ENCODE data around the gene ZNF747.

The ZNF747 gene

GRCh38 chr16:30565984-30566383 is 31.3 kb upstream of the ZNF747 start:
- no peak overlapping the region for H3K4me3 ChIP-seq (ENCODE audit: control insufficient read depth, low read depth, low read length)
- no peak for DNase-seq (ENCODE audit: low read depth)
- TF ChIP-seq CTCF (IDR thresholded peaks at IDR 0.05; ENCODE audit: control insufficient read depth, insufficient read depth, low read depth, low read length, missing control alignments): no peak

- no peak for DNase-seq (ENCODE audit: low read depth)
- H3K4me3 ChIP-seq (ENCODE audit: control insufficient read depth, low read depth, low read length): no peak overlapping the region
- no peak for TF ChIP-seq CTCF (IDR thresholded peaks at IDR 0.05; ENCODE audit: control insufficient read depth, insufficient read depth, low read depth, low read length, missing control alignments)
These were observed 30.9 kb upstream of the ZNF747 start for GRCh38 chr16:30565526-30565925.

- no peak for DNase-seq (ENCODE audit: low read depth)
- H3K4me3 ChIP-seq (ENCODE audit: control insufficient read depth, low read depth, low read length): no peak overlapping the region
- no peak for TF ChIP-seq CTCF (IDR thresholded peaks at IDR 0.05; ENCODE audit: control insufficient read depth, insufficient read depth, low read depth, low read length, missing control alignments)
These were observed 27.4 kb upstream of the ZNF747 start for GRCh38 chr16:30562021-30562420.

GRCh38 chr16:30561089-30561816 is 26.6 kb upstream of the ZNF747 start:
- DNase-seq (ENCODE audit: low read depth): no peak
- no peak for TF ChIP-seq CTCF (IDR thresholded peaks at IDR 0.05; ENCODE audit: control insufficient read depth, insufficient read depth, low read depth, low read length, missing control alignments)
- peak overlapping the region; percentile 11 for H3K4me3 ChIP-seq (ENCODE audit: control insufficient read depth, low read depth, low read length)

- TF ChIP-seq CTCF (IDR thresholded peaks at IDR 0.05; ENCODE audit: control insufficient read depth, insufficient read depth, low read depth, low read length, missing control alignments): no peak
- H3K4me3 ChIP-seq (ENCODE audit: control insufficient read depth, low read depth, low read length): no peak overlapping the region
- DNase-seq (ENCODE audit: low read depth): no peak
These were observed 25.0 kb upstream of the ZNF747 start for GRCh38 chr16:30559690-30560089.

- TF ChIP-seq CTCF (IDR thresholded peaks at IDR 0.05; ENCODE audit: control insufficient read depth, insufficient read depth, low read depth, low read length, missing control alignments): no peak
- H3K4me3 ChIP-seq (ENCODE audit: control insufficient read depth, low read depth, low read length): peak overlapping the region; percentile 15
These were observed 24.2 kb upstream of the ZNF747 start for GRCh38 chr16:30558789-30559377.

More at GRCh38 chr16:30558789-30559377, 24.2 kb upstream of the ZNF747 start:
- DNase-seq (ENCODE audit: low read depth): no peak
